ENCODE measurements around the gene USP7. TPM values are rescaled to one million over a fixed set of nuclear protein-coding genes. Genes with fewer than 3 reads are reported as not detected.
"Not testable (repeated sequence)": the region's sequence is repeated elsewhere in the genome, so short reads cannot be mapped to it uniquely, and the experiment has no call there.

The USP7 gene
- total RNA-seq, 1 donor from 2014 or later: 181 TPM

DNA sequence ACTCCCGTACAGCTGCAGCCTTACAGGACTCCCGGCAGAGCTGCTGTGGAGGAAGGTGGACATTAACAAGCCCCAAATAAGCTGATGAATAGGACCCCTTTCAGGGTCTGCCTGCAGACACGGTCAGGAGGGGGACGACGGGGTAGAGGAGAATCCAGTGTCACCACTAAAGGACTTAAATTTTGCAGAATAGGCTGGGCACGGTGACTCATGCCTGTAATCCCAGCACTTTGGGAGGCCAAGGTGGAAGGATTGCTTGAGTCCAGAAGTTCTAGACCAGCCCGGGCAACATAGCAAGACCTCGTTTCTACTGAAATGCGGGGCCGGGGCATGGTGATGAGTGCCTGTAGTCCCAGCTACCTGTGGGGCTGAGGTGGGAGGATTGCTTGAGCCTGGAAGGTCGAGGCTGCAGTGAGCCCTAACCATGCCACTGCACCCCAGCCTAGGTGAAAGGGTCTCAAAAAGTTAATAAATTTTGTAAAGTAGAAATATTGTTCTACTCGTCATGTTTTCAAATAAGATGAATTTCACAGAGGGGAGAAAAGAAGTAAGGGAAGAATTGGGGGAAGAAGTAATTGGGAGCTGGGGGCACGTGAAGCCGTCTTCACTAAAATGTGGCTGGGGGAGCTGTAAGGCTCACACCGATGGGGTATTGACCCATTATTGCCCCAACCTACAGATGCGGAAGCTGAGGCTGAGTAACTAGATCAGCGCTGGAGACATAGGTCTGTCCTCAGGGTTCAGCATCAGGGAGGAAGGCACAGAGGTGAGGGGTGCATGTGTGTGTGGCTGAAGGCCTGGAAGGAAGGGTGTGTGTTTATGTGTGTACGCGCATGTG lies 76.9 kb downstream of the USP7 start:
- intact Hi-C loops (cut with micrococcal nuclease): no loop called here

DNA sequence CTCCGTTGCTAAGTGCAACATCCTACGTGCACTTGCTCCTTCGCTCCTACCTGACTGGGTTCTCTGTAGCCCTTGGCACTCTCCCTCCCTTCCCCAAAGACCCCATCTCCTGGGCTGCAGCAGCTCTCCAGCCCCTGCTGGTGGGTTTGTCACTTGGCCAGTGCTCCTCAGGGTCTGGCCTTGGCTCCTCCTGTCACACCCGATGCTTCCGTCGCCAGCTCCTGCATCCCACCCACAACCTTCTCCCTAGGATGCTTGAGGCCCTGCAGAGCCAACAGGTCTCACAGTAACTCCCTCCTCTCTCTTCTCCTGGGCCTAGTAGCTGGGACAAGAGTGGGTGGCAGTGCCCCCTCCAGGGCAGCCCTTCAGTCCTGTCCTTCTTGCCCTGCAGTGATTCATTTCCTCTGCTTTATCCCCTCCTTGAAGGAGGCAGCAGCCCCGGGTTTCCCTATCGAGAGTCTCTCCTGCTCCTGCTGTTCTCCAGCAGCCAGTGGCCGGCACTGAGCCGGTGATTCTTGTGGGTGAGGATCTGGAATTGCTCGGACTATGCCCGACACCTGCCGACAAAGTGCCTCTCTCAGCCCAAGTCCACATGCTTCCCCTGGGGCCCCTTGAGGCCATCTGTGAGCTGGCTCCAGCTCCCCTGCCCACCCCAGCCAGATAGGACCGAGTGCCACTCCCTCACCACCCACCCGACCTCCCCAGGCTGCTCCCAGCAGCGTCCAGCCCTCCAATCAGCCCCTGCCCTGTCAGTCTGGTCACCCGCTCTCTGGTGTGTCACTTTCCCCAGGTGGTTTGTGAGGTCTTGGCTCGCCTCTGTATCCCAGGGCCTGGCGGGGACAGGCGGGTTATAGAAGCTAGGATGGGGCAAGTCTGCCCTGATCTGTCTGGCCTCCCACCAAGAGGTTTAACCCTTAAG lies 77.8 kb downstream of the USP7 start:
- intact Hi-C loops (cut with micrococcal nuclease): no loop called here

DNA sequence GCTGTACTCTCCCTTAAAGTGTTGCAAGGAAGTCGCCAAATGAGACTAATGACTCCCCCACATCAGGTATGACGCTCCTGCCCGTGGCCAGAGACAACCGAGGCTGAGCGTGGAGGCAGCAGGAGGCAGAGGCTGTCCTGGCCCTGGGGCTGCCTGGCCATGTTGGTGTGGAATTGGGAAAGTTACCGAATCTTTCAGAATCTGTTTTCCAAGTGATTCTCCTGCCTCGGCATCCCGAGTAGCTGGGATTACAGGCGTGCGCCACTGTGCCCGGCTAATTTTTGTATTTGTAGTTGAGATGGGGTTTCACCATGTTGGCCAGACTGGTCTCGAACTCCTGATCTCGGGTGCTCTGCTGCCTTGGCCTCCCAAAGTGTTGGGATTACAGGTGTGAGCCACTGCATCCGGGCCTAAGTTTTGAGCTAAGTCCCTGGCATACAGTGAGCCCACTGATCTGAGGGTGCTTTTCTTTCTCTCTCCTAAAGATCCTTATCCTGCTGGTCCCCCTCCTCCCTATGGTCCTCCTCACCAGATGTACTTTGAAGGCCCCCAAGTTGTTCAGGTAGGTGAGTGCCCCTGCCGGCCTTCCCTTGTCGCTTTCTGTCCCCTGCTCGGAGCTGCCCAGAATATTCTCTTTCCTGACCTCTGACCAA lies 80.9 kb downstream of the USP7 start:
- intact Hi-C loops (cut with micrococcal nuclease): no loop called here

DNA sequence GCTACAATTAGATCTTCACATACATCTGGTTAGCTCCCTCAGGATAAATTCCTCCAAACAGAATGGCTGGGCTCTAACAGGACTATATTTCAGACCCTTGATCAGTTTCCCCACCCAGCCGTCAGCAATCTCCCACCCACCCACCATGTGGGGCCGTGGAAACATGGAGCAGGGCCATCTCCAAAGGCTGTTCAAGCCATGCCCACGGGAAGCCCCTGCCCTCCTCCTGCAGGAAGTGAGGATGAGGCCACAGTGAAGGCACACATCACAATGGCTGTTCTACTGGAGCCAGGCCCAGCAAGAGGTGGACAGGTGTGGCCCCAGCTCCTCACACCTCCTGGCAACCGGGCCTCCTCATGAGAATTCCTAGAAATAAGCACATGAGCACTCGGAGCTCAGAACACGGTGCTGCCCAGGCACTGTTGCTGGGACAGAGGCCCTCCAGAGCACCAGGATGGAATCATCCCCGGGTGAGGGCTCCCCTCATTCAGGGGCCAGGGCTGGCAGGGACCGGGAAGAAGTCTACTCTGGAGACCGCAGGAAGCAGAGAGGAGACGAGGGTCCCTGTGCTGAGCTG lies 81.6 kb downstream of the USP7 start, which contains the start of gene LITAFD:
LITAFD (plus strand) TSS at position 311 of the 577 bp plus-strand sequence. CDS start 2,005 bp downstream, outside the sequence.
- intact Hi-C loops (cut with micrococcal nuclease): no loop called here

DNA sequence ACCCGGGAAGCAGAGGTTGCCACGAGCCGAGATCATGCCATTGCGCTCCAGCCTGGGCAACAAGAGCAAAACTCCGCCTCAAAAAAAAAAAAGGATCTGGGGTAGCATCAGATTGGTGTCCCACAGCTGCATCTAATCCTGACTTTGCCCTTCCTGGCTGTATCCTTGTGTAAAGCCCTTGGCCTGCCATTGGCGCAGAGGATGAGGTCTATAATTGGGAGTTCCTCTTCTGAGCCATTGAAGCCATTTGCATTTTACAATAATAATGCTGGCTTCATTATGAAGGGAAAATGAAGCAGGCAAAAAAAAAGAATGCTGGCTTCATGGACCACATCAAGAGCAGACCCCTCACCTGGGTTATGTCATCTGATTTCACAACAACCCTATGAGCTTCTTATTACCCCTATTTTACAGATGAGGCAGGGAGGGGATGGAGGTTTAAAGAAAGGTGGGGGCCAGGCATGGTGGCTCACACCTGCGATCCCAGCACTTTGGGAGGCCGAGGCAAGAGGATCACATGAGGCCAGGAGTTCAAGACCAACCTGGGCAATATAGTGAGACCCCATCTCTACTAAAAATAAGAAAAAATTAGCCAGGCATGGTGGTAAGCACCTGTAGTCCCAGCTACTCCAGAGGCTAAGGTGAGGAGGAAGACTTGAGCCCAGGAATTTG lies 82.7 kb downstream of the USP7 start:
- intact Hi-C loops (cut with micrococcal nuclease): loop anchor here (1.0 to 2.0 kb wide), 6 partner anchors 13 to 314 kb away; partner anchors contain the start of genes PMM2 and TMEM186

DNA sequence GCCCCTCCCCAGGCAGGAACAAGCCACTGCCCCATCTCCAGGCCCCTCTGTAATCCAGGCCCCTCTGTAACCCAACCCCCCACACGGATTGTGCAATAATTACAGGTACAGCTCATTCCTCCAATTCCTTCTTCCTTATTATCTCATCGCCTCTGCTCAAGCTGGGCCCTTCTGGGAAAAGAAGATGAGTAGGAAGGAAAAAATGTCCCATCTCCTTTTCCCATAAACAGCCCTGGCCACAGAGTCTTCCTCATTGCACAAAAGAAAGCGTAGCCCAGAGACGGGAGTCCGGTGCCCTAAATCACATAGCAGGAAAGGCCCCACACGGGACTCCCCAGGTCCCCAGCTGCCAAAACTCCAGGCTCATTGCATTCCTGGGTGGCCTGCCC lies 85.2 kb downstream of the USP7 start:
- intact Hi-C loops (cut with micrococcal nuclease): no loop called here

DNA sequence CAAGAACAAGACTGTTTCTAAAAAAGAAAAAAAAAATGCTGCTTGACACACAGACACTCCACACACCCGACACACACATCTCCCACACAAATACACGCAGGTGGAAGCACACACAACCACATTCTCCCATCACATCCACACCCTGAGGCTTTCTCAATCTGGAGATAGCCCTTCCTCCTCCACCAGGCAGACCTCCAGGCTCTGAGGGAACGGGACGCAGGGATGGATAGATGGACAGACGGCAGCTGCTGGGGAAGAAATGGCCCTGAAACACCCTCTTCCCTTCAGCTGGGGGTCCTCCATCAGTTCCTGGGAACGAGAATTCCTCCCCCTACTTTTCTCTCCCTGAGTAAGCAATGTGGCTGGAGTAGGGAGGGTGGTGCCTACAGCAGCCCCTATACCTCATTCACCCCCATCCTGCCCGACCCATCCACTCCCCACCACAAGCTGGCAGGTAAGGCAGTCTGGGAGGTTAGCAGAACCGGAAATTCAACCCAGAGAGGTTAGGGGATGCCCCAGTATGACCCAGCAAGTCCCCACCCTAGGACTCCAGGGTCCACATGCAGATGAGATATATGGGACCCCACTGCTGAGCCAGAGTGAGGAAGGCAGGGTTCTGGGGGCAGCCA lies 85.7 kb downstream of the USP7 start:
- intact Hi-C loops (cut with micrococcal nuclease): no loop called here

DNA sequence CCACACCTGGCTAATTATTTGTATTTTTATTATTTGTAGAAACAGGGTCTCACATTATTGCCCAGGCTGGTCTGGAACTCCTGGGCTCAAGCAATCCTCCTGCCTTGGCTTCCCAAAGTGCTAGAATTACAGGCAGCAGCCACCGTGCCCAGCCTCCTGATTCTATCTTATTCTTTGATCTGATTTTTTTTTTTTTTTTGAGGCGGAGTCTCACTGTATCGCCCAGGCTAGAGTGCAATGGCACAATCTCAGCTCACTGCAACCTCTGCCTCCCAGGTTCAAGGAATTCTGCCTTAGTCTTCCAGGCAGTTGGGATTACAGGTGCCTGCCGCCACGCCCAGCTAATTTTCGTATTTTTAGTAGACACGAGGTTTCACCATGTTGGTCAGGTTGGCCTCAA lies 88.4 kb downstream of the USP7 start:
- intact Hi-C loops (cut with micrococcal nuclease): not testable (repeated sequence)

DNA sequence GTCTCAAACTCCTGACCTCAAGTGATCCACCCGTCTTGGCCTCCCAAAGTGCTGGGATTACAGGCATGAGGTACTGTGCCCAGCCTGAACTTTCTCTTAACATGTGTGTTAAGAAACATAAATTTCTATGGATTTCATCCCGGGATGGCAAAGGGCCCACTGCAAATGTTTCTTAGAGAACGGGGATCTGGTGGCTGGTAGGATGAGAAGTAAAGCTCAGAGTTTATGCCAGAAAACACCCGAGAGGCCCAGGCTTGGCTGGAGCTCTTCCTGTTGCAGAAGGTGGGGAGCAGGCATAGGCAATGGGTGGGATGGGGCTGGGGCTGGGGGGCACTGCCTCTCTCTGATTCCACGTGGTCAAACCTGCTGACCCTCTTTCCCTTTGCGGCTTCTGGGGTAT lies 89.3 kb downstream of the USP7 start:
- intact Hi-C loops (cut with micrococcal nuclease): no loop called here

DNA sequence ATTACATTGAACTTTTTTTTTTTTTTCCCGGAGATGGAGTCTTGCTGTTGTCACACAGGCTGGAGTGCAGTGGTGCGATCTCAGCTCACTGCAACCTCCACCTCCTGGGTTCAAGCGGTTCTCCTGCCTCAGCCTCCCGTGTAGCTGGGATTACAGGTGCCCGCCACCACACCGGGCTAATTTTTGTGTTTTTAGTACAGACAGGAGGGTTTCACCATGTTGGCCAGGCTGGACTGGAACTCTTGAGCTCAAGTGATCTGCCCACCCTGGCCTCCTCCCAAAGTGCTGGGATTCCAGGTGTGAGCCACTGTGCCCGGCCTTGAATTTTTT lies 89.9 kb downstream of the USP7 start:
- intact Hi-C loops (cut with micrococcal nuclease): not testable (repeated sequence)

DNA sequence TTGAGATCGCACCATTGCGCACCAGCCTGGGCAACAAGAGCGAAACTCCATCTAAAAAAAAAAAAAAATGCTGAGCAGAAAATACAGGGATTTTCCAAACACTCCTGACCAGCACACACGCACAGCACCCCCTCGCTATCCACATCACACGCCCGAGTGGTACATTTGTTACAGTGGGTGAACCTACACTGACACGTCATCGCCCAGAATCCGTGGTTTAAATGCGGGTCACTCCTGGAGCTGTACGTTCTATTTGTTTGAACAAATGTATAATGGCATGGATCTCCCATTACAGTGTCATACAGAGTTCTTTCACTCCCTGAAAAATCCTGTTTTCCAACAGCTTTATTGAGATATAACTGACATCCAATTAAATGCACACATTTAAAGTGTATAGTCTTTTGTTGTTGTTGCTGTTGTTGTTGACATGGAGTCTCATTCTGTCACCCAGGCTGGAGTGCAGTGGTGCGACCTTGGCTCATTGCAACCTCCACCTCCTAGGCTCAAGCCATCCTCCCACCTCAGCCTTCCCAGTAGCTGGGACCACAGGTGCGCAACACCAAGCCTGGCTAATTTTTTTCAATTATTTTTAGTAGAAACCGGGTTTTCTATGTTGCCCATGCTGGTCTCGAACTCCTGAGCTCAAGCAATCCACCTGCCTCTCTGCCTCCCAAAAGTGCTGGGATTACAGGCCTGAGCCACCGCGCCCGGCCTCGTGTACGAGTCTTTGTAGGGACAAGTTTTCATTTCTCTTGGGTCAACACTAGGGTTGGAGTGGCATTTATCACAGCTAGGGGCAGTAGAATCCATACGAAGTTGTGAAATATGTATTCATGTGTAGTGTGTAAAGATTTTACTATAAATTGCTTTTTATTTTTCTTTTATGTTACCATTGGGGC lies 90.5 kb downstream of the USP7 start:
- intact Hi-C loops (cut with micrococcal nuclease): no loop called here

DNA sequence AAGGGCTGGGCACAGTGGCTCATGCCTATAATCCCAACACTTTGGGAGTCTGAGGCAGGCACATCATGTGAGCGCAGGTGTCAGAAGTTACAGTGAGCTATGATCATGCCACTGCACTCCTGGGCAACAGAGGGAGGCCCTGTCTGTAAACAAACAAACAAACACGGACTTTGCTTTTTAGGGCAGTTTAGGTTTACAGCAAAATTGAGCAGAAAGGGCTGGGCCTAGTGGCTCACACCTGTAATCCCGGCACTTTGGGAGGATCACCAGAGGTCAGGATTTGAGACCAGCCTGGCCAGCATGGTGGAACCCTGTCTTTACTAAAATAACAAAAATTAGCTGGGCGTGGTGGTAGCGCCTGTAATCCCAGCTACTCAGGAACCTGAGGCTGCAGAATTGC lies 91.6 kb downstream of the USP7 start:
- intact Hi-C loops (cut with micrococcal nuclease): no loop called here

DNA sequence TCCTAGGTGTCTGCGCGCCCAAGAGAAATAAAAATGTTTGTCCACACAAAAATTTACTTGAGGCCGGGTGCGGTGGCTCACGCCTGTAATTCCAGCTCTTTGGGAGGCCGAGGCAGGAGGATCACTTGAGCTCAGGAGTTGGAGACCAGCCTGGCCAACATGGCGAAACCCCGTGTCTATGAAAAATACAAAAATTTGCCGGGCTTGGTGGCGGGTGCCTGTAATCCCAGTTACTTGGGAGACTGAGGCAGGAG lies 93.8 kb downstream of the USP7 start:
- intact Hi-C loops (cut with micrococcal nuclease): loop anchor here (1.0 to 5.0 kb wide), 7 partner anchors 53 to 303 kb away; partner anchors contain the start of genes ABAT and METTL22

DNA sequence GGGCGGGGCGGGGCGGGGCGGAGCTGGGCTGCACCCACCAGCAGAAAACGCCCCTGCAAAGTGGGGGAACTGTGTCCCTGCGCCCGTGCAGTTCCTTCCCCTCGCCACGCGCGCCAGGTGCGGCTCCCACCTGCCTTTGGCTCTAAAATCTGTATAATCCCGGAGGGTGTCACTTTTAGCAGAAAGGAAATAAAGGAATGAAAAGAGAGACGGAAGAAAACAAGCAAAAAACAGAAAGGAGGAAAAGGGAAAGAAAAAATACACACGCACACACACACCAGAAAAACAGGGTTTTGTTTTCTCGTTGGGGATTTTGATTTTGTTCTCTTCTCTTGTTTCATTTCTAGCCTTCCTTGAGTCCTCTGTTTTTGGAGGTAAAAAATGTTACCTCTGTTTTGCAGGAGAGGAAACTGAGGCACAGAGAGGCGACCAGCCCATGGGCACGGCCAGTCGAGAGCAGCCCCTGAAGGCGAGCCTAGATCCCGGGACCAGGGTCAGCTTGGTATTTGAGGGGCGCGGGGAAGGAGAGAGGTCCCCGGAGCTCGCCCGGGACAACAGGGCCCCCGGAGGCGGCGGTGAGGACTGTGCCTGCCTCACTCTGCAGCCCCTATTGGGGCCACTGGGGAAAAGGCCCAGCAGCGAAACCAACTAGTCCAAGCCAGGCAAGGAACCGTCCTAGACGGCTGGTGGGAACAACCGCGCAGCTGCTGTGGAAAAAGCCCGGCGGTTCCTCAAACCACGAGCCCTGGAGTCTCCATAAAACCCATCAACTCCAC lies 94.3 kb downstream of the USP7 start:
- intact Hi-C loops (cut with micrococcal nuclease): loop anchor here (1.0 to 5.0 kb wide), 6 partner anchors 52 to 303 kb away; partner anchors contain the start of genes ABAT and METTL22

DNA sequence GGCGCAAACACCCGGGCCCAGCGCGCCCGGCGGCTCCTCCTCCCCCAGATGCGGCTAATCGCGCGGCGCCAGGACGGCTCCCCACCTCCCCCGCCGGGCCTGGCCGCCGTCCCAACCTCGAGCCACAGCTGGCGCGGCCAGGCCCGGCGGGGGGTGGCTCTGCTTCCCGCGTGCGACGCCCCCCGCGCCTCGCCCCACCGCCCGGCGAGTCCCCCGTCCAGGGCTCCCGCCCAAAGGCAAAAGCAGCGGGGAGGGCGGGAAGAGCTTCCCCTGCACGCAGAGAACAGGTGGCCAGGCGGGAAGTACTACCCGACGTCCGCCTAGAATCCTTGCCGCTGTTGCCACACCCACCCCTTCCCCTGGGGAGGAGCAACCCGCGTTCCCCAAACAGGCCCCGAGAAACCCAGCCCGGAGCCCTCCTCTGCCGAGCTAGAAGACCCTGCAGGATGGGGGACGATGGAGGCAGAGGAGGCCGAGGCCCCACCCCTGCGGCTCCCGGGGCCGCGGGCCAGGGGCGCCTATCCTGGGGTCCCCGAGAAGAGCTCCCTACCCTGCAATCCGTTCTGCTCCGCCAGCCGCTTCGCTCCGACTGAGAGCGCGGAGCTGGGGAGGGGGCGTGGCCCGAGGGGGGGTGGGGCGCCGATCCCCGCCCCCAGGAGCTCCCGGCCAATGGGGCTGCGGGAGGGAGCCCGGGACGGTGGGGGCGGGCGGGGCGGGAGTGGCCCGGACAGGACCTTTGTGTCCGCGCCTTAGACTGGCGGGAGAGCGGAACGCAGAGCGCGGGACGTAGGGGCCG lies 95.1 kb downstream of the USP7 start, which contains the start of gene CARHSP1:
CARHSP1 (minus strand) TSS at position 591 of the 796 bp plus-strand sequence. CDS start 9,678 bp downstream, outside the sequence.
- intact Hi-C loops (cut with micrococcal nuclease): loop anchor here (1.0 to 5.0 kb wide), 9 partner anchors 12 to 302 kb away; partner anchors contain the start of genes ABAT, HAPSTR1, METTL22 and PMM2

DNA sequence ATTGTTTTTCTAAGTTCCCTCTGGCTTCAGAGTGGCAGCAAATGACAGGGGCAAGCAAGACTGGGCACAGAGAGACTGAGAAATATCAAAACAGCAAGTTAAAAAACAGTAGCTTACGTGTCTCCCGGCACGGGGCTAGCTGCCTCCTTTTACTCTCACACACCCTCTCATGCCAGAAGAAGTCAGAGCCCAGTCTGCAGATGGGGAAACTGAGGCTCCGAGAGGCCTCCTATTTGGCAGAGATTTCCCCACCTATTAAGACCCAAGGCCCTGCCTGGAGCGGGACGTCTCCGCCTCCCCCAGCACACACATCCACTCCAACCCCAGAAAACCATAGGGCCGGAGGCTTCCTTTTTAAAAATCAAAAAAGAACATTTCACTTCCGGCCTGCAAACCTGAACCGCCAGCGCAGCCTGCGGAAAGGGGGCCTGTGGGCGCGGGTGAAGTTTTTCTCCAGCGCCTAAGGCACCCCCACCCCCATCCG lies 95.7 kb downstream of the USP7 start:
- intact Hi-C loops (cut with micrococcal nuclease): loop anchor here (1.0 to 5.0 kb wide), 6 partner anchors 12 to 301 kb away; partner anchors contain the start of genes HAPSTR1, PMM2 and TMEM186

Measured in T-helper 1 cell treated with Interleukin-12 subunit alpha and Interleukin-12 subunit beta and Interleukin-4 antibody, amounts not matched to agents 30 ng/mL and 1 ng/mL, for 36 hours (primary cell).